Sigmoid colon (tissue), 7 donors: Measurements from ENCODE around the gene PUS1. TPM values are rescaled to one million over a fixed set of nuclear protein-coding genes. Genes with fewer than 3 reads are reported as not detected.

Experiments
- DNase-seq: peaks from one replicate; pipeline ENCODE4 v3.0.0-alpha.2; 2019
- H3K27ac ChIP-seq, 4 donors: fragments of 200-600 bp; sonication (generic); one replicate each; pipeline ENCODE4 v1.5.1; 2016 to 2019; ENCODE audit warnings: mild to moderate bottlenecking in 1 of 4
- H3K27me3 ChIP-seq, 3 donors: fragments of 200-600 bp; sonication (generic); one replicate each; pipeline ENCODE4 v1.5.1; 2019; ENCODE audit warnings: mild to moderate bottlenecking in 1 of 3
- H3K36me3 ChIP-seq, 4 donors: fragments of 200-600 bp; sonication (generic); one replicate each; pipeline ENCODE4 v1.5.1; 2016 to 2019
- H3K4me1 ChIP-seq, 4 donors: fragments of 200-600 bp; sonication (generic); one replicate each; pipeline ENCODE4 v1.5.1; 2017 to 2019
- H3K4me3 ChIP-seq, 4 donors: fragments of 200-600 bp; sonication (generic); one replicate each; pipeline ENCODE4 v1.5.1; 2017 to 2019; ENCODE audit warnings: mild to moderate bottlenecking in 2 of 4, moderate library complexity in 1 of 4
- H3K9me3 ChIP-seq, 4 donors: fragments of 200-600 bp in 3 of 4; sonication (generic) in 3 of 4; one replicate each; pipeline versions ENCODE4 v1.5.1 to v1.6.1; 2013 to 2019
- EP300 ChIP-seq, 4 donors: sonication (generic); formaldehyde crosslinking; IDR thresholded peaks; one replicate each; pipeline ENCODE4 v1.6.1; 2017; ENCODE audit warnings: antibody characterized with exemption in 4 of 4
- POLR2A ChIP-seq, 2 donors: fragments of 450-650 bp; IDR thresholded peaks; one replicate each; pipeline ENCODE4 v1.6.1; 2016; ENCODE audit warnings: antibody characterized with exemption in 2 of 2, mild to moderate bottlenecking in 2 of 2, moderate library complexity in 2 of 2
- POLR2AphosphoS5 ChIP-seq, 4 donors: sonication (generic); formaldehyde crosslinking; IDR thresholded peaks; one replicate each; pipeline ENCODE4 v1.6.1; 2017; ENCODE audit warnings: antibody characterized with exemption in 4 of 4
- WGBS, 2 donors: extraction: QIAGEN DNeasy Blood & Tissue Kit; methylation state at CpG; one replicate each; pipeline ENCODE4 v1.1.7; 2013; 5-methylcytosine and 5-hydroxymethylcytosine counted together
- intact Hi-C: fragments of 100-400 bp; cut with DNase I; formaldehyde crosslinking; loops from one replicate; pipeline ENCODE4 v1.15.1; 2023
- polyA plus RNA-seq, 3 donors: library from polyadenylated mRNA; stranded (reverse); fragments of 200-250 nt; gene quantifications; one replicate each; pipeline ENCODE4 v1.2.3, GENCODE V29; 2013
- total RNA-seq, 4 donors: library from RNA; depleted of rRNA; stranded (reverse); fragments of >200 nt; gene quantifications; one replicate each; pipeline ENCODE4 v1.1.0, GENCODE V29; 2016
- TF ChIP-seq, protein P1 (sequence below), 4 experiments: fragments of 450-650 bp in 3 of 4; fragments of 200-600 bp in 1 of 4; IDR thresholded peaks; one replicate each; pipeline ENCODE4 v1.5.1; 2016 to 2019; ENCODE audit warnings: antibody characterized with exemption in 4 of 4, mild to moderate bottlenecking in 3 of 4, moderate library complexity in 2 of 4
- donor health status: healthy with polysubstance abuse.
- donor health status: Bipolar disorder and iron deficiency.
- donor health status: healthy.

Gene PUS1
- total and polyA plus RNA-seq, 7 donors: 7.6 to 33.8 (median 9.1) TPM

DNA sequence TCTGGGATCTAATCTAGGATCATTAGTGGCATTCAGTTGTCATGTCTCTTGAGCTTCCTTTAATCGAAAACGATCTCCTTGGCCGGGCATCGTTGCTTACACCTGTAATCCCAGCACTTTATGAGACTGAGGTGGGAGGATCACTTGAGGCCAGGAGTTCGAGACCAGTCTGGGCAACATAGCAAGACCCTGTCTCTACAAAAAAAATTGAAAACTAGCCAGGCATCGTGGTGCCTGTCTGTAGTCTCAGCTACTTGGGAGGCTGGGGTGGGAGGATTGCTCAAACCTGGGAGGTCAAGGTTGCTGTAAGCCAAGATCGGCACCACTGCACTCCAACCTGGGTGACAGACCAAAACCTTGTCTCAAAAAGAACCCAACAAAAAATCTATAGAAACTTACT lies 9.0 kb downstream of the PUS1 start:
- TF ChIP-seq EP300 (IDR thresholded peaks at IDR 0.05): no peak
- no peak for TF ChIP-seq POLR2A (IDR thresholded peaks at IDR 0.05)
- no peak for TF ChIP-seq POLR2AphosphoS5 (IDR thresholded peaks at IDR 0.05)
- TF ChIP-seq, protein P1, sequence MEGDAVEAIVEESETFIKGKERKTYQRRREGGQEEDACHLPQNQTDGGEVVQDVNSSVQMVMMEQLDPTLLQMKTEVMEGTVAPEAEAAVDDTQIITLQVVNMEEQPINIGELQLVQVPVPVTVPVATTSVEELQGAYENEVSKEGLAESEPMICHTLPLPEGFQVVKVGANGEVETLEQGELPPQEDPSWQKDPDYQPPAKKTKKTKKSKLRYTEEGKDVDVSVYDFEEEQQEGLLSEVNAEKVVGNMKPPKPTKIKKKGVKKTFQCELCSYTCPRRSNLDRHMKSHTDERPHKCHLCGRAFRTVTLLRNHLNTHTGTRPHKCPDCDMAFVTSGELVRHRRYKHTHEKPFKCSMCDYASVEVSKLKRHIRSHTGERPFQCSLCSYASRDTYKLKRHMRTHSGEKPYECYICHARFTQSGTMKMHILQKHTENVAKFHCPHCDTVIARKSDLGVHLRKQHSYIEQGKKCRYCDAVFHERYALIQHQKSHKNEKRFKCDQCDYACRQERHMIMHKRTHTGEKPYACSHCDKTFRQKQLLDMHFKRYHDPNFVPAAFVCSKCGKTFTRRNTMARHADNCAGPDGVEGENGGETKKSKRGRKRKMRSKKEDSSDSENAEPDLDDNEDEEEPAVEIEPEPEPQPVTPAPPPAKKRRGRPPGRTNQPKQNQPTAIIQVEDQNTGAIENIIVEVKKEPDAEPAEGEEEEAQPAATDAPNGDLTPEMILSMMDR (IDR thresholded peaks at IDR 0.05): no peak

DNA sequence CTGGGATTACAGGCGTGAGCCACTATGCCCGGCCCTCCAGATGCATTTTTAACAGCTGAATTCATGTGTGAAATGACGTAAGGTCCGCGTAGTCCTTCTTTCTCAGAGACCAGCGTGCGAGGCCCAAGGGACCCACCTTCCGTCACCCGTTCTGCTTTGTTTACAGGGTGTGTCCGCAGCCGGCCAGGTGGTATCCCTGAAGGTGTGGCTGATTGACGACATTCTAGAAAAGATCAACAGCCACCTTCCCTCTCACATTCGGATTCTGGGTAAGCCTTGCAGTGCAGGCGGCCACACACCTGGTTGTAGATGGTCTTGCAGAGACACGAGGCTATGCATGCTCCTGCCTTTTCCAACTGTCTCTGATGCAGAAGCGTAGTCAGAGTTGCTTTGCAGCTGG lies 9.9 kb downstream of the PUS1 start:
- Histone ChIP-seq H3K9me3 (no peaks in the 10 kb centered on the region), H3K27ac (no peak overlapping the region), H3K4me3 (no peak overlapping the region), H3K4me1 (no peaks in the 10 kb centered on the region), H3K27me3 (no peaks in the 10 kb centered on the region), H3K36me3 (peaks cover 0 to 63% (median 22%) of the 10 kb centered on the region in 4 donors)
- DNase-seq: peak; percentile 47
- peak in 1 of 2 donors; percentile 48 for TF ChIP-seq POLR2A (IDR thresholded peaks at IDR 0.05)
- TF ChIP-seq POLR2AphosphoS5 (IDR thresholded peaks at IDR 0.05): no peak
- WGBS, 2 donors: 22 to 78% methylated on average over 16 of the region's 16 CpGs
- intact Hi-C loops: no loop called here

More for the DNA sequence above, 9.0 kb downstream of the PUS1 start:
- H3K4me1 ChIP-seq: no peaks in the 10 kb centered on the region
- intact Hi-C loops: no loop called here
- no peaks in the 10 kb centered on the region for H3K9me3 ChIP-seq
- H3K27ac ChIP-seq: peak overlapping the region in 1 of 4 donors; percentile 37
- no peak overlapping the region for H3K4me3 ChIP-seq
- H3K27me3 ChIP-seq: no peaks in the 10 kb centered on the region
- 81 to 95% methylated on average over 7 of the region's 7 CpGs for WGBS, 2 donors
- DNase-seq: no peak
- H3K36me3 ChIP-seq: peaks cover 0 to 63% (median 26%) of the 10 kb centered on the region in 4 donors

DNA sequence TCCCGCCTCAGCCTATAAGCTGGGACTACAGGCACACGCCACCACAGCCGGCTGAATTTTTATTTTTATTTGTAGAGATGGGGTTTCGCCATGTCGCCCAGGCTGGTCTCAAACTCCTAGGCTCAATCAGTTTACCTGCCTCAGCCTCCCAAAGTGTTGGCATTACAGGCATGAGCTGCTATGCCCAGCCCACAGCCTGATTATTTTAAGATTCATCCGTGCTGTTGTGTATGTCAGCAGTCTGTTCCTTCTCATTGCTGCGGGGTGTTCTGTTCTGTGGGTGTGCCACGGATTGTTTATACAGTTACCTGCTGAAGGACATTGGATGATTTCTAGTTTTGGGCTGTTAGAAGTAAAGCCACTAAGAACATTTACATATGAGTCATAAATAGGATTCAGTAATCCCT lies 11.1 kb downstream of the PUS1 start:
- TF ChIP-seq POLR2AphosphoS5 (IDR thresholded peaks at IDR 0.05): no peak
- TF ChIP-seq POLR2A (IDR thresholded peaks at IDR 0.05): no peak
- no peak for TF ChIP-seq EP300 (IDR thresholded peaks at IDR 0.05)
- TF ChIP-seq, protein P1 (IDR thresholded peaks at IDR 0.05): no peak
- Histone ChIP-seq H3K27me3 (no peaks in the 10 kb centered on the region), H3K4me3 (no peak overlapping the region), H3K4me1 (no peaks in the 10 kb centered on the region), H3K36me3 (peaks cover 0 to 61% (median 17%) of the 10 kb centered on the region in 4 donors), H3K27ac (no peak overlapping the region), H3K9me3 (no peaks in the 10 kb centered on the region)
- DNase-seq: peak; percentile 38
- WGBS, 2 donors: 53 to 87% methylated on average over 8 of the region's 8 CpGs
- intact Hi-C loops: no loop called here

DNA sequence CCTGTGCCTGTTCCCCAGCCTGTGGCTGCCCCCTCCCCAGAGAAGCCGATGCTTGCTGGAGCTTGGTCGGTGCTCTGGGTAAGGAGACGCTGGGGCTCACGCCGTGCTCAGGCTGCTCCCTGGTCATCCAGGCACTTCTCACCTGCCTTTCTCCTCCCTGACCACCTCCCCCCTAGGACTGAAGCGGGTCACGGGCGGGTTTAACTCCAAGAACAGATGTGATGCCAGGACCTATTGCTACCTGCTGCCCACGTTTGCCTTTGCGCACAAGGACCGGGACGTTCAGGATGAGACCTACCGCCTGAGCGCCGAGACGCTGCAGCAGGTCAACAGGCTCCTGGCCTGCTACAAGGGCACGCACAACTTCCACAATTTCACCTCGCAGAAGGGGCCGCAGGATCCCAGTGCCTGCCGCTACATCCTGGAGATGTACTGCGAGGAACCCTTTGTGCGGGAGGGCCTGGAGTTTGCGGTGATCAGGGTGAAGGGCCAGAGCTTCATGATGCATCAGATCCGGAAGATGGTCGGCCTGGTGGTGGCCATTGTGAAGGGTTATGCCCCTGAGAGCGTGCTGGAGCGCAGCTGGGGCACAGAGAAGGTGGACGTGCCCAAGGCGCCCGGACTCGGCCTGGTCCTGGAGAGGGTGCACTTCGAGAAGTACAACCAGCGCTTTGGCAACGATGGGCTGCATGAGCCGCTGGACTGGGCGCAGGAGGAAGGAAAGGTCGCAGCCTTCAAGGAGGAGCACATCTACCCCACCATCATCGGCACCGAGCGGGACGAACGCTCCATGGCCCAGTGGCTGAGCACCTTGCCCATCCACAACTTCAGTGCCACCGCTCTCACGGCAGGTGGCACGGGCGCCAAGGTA lies 12.3 kb downstream of the PUS1 start:
- Histone ChIP-seq H3K4me1 (no peaks in the 10 kb centered on the region), H3K27ac (no peak overlapping the region), H3K9me3 (no peaks in the 10 kb centered on the region), H3K27me3 (no peaks in the 10 kb centered on the region), H3K4me3 (no peak overlapping the region), H3K36me3 (peaks cover 0 to 55% (median 14%) of the 10 kb centered on the region in 4 donors)
- intact Hi-C loops: no loop called here
- DNase-seq: peak; percentile 60
- WGBS, 2 donors: 96% methylated on average over 46 of the region's 46 CpGs
- TF ChIP-seq EP300 (IDR thresholded peaks at IDR 0.05) (no peak), POLR2AphosphoS5 (IDR thresholded peaks at IDR 0.05) (no peak), POLR2A (IDR thresholded peaks at IDR 0.05) (no peak)
- TF ChIP-seq, protein P1 (IDR thresholded peaks at IDR 0.05): no peak

DNA sequence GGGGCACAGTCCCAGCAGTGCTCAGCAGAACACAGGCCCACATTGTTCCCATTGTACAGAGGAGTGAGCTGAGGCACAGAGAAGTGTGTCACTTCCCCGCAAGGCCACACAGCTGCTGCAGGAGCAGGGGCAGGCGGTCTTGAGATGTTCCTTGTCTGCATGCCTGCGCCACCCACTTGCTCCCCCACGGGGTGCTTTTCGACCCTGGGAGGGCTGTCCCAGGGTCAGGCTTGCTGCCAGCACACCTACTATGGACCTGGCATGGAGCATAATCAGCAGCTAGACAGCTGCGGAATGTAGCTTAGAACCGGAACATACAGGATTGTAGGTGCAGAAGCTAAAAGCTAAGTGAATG lies 12.9 kb downstream of the PUS1 start:
- no peak overlapping the region for H3K4me3 ChIP-seq
- peaks cover 0 to 55% (median 14%) of the 10 kb centered on the region in 4 donors for H3K36me3 ChIP-seq
- H3K4me1 ChIP-seq: no peaks in the 10 kb centered on the region
- intact Hi-C loops: no loop called here
- no peak overlapping the region for H3K27ac ChIP-seq
- H3K27me3 ChIP-seq: no peaks in the 10 kb centered on the region
- WGBS, 2 donors: 94 to 95% methylated on average over 7 of the region's 7 CpGs
- TF ChIP-seq EP300 (IDR thresholded peaks at IDR 0.05): no peak
- TF ChIP-seq, protein P1 (IDR thresholded peaks at IDR 0.05): no peak
- TF ChIP-seq POLR2A (IDR thresholded peaks at IDR 0.05): no peak
- no peak for TF ChIP-seq POLR2AphosphoS5 (IDR thresholded peaks at IDR 0.05)
- peak; percentile 62 for DNase-seq
- no peaks in the 10 kb centered on the region for H3K9me3 ChIP-seq
